HEK293T (cell line): Measurements from ENCODE around the gene HMG20B.

Experiments
- CTCF ChIA-PET: fragments of 350-600 bp; formaldehyde crosslinking; extraction: SDS; loops from one replicate; lab custom pipeline; 2021; ENCODE audit warnings: antibody characterized with exemption, inconsistent platforms; lab: Yijun Ruan, JAX
- POLR2A ChIA-PET: fragments of 350-600 bp; formaldehyde crosslinking; extraction: SDS; loops from one replicate; lab custom pipeline; 2020; ENCODE audit warnings: antibody characterized with exemption, inconsistent platforms; lab: Yijun Ruan, JAX
- DNase-seq: peaks from one replicate; pipeline ENCODE4 v3.0.0; 2012; ENCODE audit warnings: mixed read lengths; ENCODE audit errors: extremely low spot score
- ARNT ChIP-seq: fragments of 450-650 bp; IDR thresholded peaks from 2 replicates; pipeline ENCODE4 v1.6.1; 2017; ENCODE audit warnings: mild to moderate bottlenecking
- BHLHE40 ChIP-seq: fragments of 450-650 bp; IDR thresholded peaks from 2 replicates; pipeline ENCODE4 v1.6.1; 2016; ENCODE audit warnings: mild to moderate bottlenecking, moderate library complexity, borderline replicate concordance
- CTBP1 ChIP-seq: fragments of 450-650 bp; IDR thresholded peaks from 2 replicates; pipeline ENCODE4 v1.6.1; 2016; ENCODE audit warnings: borderline replicate concordance
- ELF4 ChIP-seq: fragments of 450-650 bp; IDR thresholded peaks from 2 replicates; pipeline ENCODE4 v1.6.1; 2017; ENCODE audit warnings: antibody characterized with exemption
- FOXA1 ChIP-seq: fragments of 450-650 bp; IDR thresholded peaks from 2 replicates; pipeline ENCODE4 v1.6.1; 2016; ENCODE audit warnings: mild to moderate bottlenecking
- FOXK2 ChIP-seq: fragments of 450-650 bp; IDR thresholded peaks from 2 replicates; pipeline ENCODE4 v1.6.1; 2016; ENCODE audit warnings: mild to moderate bottlenecking
- FOXM1 ChIP-seq: fragments of 450-650 bp; IDR thresholded peaks from 2 replicates; pipeline ENCODE4 v1.6.1; 2017; ENCODE audit warnings: mild to moderate bottlenecking, borderline replicate concordance
- HDGF ChIP-seq: fragments of 450-650 bp; IDR thresholded peaks from 2 replicates; pipeline ENCODE4 v1.6.1; 2017; ENCODE audit warnings: antibody characterized with exemption, borderline replicate concordance
- L3MBTL2 ChIP-seq: fragments of 450-650 bp; conservative IDR thresholded peaks from 2 replicates; pipeline ENCODE4 v1.6.1; 2016; ENCODE audit warnings: mild to moderate bottlenecking
- LEF1 ChIP-seq: fragments of 450-650 bp; IDR thresholded peaks from 2 replicates; pipeline ENCODE4 v1.6.1; 2017; ENCODE audit warnings: mild to moderate bottlenecking, borderline replicate concordance
- NFRKB ChIP-seq: fragments of 450-650 bp; IDR thresholded peaks from 2 replicates; pipeline ENCODE4 v1.6.1; 2016; ENCODE audit warnings: mild to moderate bottlenecking, moderate library complexity
- PKNOX1 ChIP-seq: fragments of 450-650 bp; IDR thresholded peaks from 2 replicates; pipeline ENCODE4 v1.6.1; 2016
- SP1 ChIP-seq: fragments of 450-650 bp; IDR thresholded peaks from 2 replicates; pipeline ENCODE4 v1.6.1; 2017
- SUZ12 ChIP-seq: fragments of 450-650 bp; IDR thresholded peaks from 2 replicates; pipeline ENCODE4 v1.6.1; 2016; ENCODE audit warnings: mild to moderate bottlenecking
- TARDBP ChIP-seq: fragments of 450-650 bp; IDR thresholded peaks from 2 replicates; pipeline ENCODE4 v1.6.1; 2016
- ZNF384 ChIP-seq: fragments of 450-650 bp; IDR thresholded peaks from 2 replicates; pipeline ENCODE4 v1.6.1; 2016

Gene HMG20B

DNA sequence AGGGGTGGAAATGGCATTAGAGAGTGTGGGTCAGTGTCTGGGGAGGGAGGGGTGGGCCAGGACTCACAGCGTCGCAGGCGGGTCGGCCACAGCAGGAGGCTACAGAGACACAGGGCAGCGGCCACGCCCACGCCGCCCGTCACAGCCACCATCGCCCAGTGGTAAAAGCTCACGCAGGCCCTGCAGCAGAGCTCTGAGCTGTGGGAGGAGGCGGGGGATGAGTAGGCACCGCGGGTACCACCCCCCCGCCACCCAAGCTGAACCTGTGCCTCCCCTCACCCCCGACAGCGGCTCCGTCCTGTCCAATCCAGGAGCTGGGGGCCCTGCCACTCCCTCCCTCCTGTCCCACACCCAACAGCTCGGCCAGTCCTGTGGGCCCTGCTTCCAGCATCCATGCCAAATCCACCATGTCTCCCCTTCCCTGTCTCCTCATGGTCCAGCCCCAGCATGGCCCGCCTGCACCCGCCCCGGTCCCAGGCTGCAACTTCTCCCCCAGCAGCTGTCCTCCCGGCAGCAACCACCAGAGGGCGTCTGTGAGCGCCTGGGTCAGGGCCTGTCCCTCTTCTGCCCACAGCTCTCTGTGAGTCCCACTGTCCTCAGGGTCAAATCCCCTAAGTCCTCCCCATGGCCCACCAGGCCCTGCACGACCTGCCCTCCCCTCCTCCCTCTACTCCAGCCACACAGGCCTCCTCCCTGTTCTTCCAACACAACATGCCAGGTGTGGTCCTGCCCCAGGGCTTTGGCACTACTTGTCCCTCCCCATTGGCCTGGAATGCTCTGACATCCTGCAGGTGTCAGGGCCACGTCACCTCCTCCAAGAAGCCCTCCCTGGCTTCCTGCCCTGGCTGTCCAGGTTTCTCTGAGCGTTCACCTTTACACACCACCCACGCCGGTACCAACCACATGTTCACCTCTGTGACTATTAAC is 27.7 kb upstream of the HMG20B start:
- TF ChIP-seq NFRKB = no peak
- no peak for TF ChIP-seq HDGF
- no peak for TF ChIP-seq SP1
- no peak for TF ChIP-seq FOXK2
- no peak for TF ChIP-seq BHLHE40
- no peak for TF ChIP-seq ZNF384
- no peak for TF ChIP-seq SUZ12
- no peak for TF ChIP-seq TARDBP
- TF ChIP-seq FOXA1 = no peak
- no peak for TF ChIP-seq ARNT
- no peak for TF ChIP-seq LEF1
- no peak for TF ChIP-seq L3MBTL2
- no peak for TF ChIP-seq FOXM1
- TF ChIP-seq CTBP1 = no peak
- TF ChIP-seq ELF4 = no peak
- no peak for TF ChIP-seq PKNOX1
- POLR2A ChIA-PET = interaction anchor here (0.6 kb wide), 1 partner anchor 29 kb away, joined by 3 read pairs; no protein-coding TSS in a partner anchor
- CTCF ChIA-PET = interaction anchor here (0.6 to 2.4 kb wide), 5 partner anchors 25 to 269 kb away, joined by 3 to 10 read pairs (median 4); no protein-coding TSS in a partner anchor
- peak; percentile 89 for DNase-seq

DNA sequence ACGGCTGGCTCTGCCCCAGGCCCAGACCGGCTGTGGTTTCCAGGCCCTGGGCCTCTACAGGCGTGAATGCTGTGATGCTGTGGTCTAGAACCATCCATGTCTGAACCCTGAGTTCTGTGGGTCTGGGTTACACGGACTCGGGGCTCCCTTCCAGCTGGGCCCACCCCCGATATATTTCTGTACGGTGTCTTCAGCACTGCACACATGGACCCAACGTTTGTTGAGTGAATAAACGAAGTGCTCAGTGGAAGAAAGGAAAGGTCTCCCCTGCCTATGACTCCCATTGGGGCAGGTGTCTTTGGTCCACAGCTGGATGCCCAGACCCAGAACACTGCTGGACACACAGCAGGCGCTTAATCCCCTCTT is 27.1 kb upstream of the HMG20B start:
- TF ChIP-seq SP1 (no peak), ZNF384 (no peak), ARNT (no peak), L3MBTL2 (no peak), ELF4 (no peak), BHLHE40 (no peak), NFRKB (no peak), LEF1 (no peak), CTBP1 (no peak), PKNOX1 (no peak), FOXA1 (no peak), FOXK2 (no peak), FOXM1 (no peak), TARDBP (no peak), SUZ12 (no peak), HDGF (no peak)
- POLR2A ChIA-PET = no interaction called here
- no peak for DNase-seq
- CTCF ChIA-PET = interaction anchor here (1.1 to 2.4 kb wide), 3 partner anchors 30 to 270 kb away, joined by 3 to 10 read pairs (median 5); no protein-coding TSS in a partner anchor

- CTCF ChIA-PET = interaction anchor here (2.4 kb wide), 1 partner anchor 29 kb away, joined by 10 read pairs; no protein-coding TSS in a partner anchor
- no peak for DNase-seq
- TF ChIP-seq CTBP1 = no peak
- no peak for TF ChIP-seq ELF4
- TF ChIP-seq NFRKB = no peak
- TF ChIP-seq PKNOX1 = no peak
- no peak for TF ChIP-seq BHLHE40
- TF ChIP-seq ZNF384 = no peak
- TF ChIP-seq LEF1 = no peak
- TF ChIP-seq SUZ12 = no peak
- no peak for TF ChIP-seq FOXK2
- no peak for TF ChIP-seq FOXA1
- no peak for TF ChIP-seq L3MBTL2
- POLR2A ChIA-PET = interaction anchor here (1.3 kb wide), 1 partner anchor 28 kb away, joined by 5 read pairs; no protein-coding TSS in a partner anchor
Measured at GRCh38 chr19:3546119-3546518, 26.6 kb upstream of the HMG20B start.

DNA sequence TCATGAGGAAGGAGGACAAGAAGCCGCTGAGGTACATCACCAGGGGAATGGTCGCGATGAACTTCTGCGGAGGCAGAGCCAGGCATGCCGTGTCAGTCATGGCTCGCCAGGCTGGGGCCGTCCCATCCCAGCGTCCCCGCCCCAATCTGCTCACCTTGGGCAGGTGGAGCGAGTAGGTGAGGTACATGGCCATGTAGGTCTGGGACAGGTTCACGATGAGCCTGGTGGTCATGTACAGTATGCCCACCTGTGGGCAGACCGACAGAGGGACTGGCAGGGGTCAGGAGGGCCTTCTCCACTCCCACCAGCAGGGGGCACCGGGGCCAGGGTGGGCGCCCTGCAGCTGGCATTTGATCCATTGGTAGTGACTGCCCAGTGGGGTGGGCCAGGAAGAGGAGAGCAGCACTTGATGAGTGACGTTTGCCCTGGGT is 25.4 kb upstream of the HMG20B start:
- CTCF ChIA-PET = no interaction called here
- DNase-seq = peak; percentile 41
- no peak for TF ChIP-seq ZNF384
- TF ChIP-seq NFRKB = no peak
- POLR2A ChIA-PET = interaction anchor here (1.3 kb wide), 1 partner anchor 26 kb away, joined by 5 read pairs; no protein-coding TSS in a partner anchor

GRCh38 chr19:3547767-3548282 is 24.9 kb upstream of the HMG20B start:
- no peak for DNase-seq
- no peak for TF ChIP-seq ELF4
- no peak for TF ChIP-seq ARNT
- POLR2A ChIA-PET = no interaction called here
- CTCF ChIA-PET = no interaction called here

DNA sequence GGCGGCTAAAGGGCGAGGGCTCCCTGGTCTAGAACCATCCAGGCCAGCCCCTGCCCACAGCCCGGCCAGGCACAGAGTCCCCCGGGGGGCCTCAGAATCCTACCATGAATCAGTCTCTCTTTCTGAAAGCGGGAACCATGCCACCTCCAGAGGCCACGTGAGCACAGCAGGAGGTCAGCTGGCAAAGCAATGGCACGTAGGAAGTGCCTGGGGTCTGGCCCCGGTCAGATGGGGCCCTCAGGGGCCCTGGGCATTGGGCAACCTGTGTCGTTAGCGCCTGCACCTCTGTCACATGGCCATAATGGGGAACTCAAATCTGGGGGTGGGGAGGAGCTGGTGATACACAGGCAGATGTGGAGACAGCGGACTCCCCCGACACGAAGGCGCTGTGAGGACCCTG is 24.1 kb upstream of the HMG20B start:
- ChIA-PET CTCF (no interaction called here), POLR2A (no interaction called here)
- TF ChIP-seq ELF4 (no peak), FOXM1 (no peak), BHLHE40 (no peak), CTBP1 (no peak), PKNOX1 (no peak), ARNT (no peak), SUZ12 (no peak), HDGF (no peak), LEF1 (no peak), L3MBTL2 (no peak), FOXK2 (no peak), NFRKB (no peak), FOXA1 (no peak), ZNF384 (no peak), TARDBP (no peak), SP1 (no peak)
- no peak for DNase-seq
